ENCODE results near the gene AKAP7.
"Not testable (repeated sequence)": the region's sequence is repeated elsewhere in the genome, so short reads cannot be mapped to it uniquely, and the experiment has no call there.

The AKAP7 gene

GRCh38 chr6:131257104-131257503, 121.8 kb downstream of the AKAP7 start:
- no peak for DNase-seq

- DNase-seq: no peak
Observed at GRCh38 chr6:131258010-131258652, 122.9 kb downstream of the AKAP7 start.

- DNase-seq: no peak
Observed at GRCh38 chr6:131258816-131259476, 123.7 kb downstream of the AKAP7 start.

- DNase-seq: not testable (repeated sequence)
Observed at GRCh38 chr6:131260960-131261359, 125.7 kb downstream of the AKAP7 start.

- DNase-seq: no peak
Observed at GRCh38 chr6:131262060-131262459, 126.8 kb downstream of the AKAP7 start.

GRCh38 chr6:131265939-131266338, 130.7 kb downstream of the AKAP7 start:
- DNase-seq: no peak

- DNase-seq: no peak
Observed at GRCh38 chr6:131268303-131268702, 133.0 kb downstream of the AKAP7 start.

- DNase-seq: no peak
Observed at GRCh38 chr6:131269565-131270391, 134.5 kb downstream of the AKAP7 start.

- no peak for DNase-seq
Observed at GRCh38 chr6:131270534-131270933, 135.3 kb downstream of the AKAP7 start.

- no peak for DNase-seq
Observed at GRCh38 chr6:131275273-131275672, 140.0 kb downstream of the AKAP7 start.

GRCh38 chr6:131277591-131277990, 142.3 kb downstream of the AKAP7 start:
- no peak for DNase-seq

- peak; percentile 70 for DNase-seq
Observed at GRCh38 chr6:131281471-131282270, 146.4 kb downstream of the AKAP7 start.

GRCh38 chr6:131282365-131282764, 147.1 kb downstream of the AKAP7 start:
- DNase-seq: no peak

- no peak for DNase-seq
Observed at GRCh38 chr6:131283466-131284175, 148.4 kb downstream of the AKAP7 start.

GRCh38 chr6:131285548-131285947, 150.3 kb downstream of the AKAP7 start:
- no peak for DNase-seq

GRCh38 chr6:131286469-131287040, 151.3 kb downstream of the AKAP7 start:
- no peak for DNase-seq

- DNase-seq: no peak
Observed at GRCh38 chr6:131288214-131288613, 152.9 kb downstream of the AKAP7 start.

GRCh38 chr6:131290955-131291354, 155.7 kb downstream of the AKAP7 start:
- no peak for DNase-seq

- DNase-seq: no peak
Observed at GRCh38 chr6:131292145-131292938, 157.1 kb downstream of the AKAP7 start.

- no peak for DNase-seq
Observed at GRCh38 chr6:131293472-131293911, 158.2 kb downstream of the AKAP7 start.

GRCh38 chr6:131295081-131295480, 159.8 kb downstream of the AKAP7 start:
- no peak for DNase-seq
